GM12873 (cell line): ENCODE results near the gene IGFBP2.

ENCODE experiments used
- CTCF ChIP-seq: IDR thresholded peaks from 2 replicates; pipeline ENCODE4 v1.5.1; 2012; ENCODE audit warnings: low read depth, mild to moderate bottlenecking, moderate library complexity, low read length, control low read depth; ENCODE audit not compliant: insufficient read depth; ENCODE audit errors: missing control alignments

Gene IGFBP2

DNA sequence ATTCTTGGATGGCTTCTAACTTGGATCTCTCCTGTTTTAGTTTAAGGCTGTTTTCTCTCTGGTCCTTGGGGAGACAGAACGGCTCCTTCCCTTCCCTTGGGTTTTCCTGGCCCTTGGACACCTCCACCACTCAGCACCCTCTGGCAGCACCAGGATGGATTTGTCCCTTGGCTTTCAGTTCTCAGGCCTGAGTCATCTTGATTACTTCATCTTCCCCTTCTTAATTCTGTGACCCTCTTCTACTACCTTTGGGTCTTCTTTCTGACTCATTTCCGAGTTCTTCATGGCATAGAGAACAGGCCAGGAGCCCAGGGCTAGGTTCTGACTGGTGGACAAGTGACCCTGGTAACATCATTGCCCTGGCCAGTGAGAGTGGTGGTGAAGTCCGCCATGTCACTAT lies 14.9 kb downstream of the IGFBP2 start:
- TF ChIP-seq CTCF: no peak

- no peak for TF ChIP-seq CTCF
Measured at GRCh38 chr2:216649574-216649973, 16.4 kb downstream of the IGFBP2 start.

GRCh38 chr2:216650626-216651257 lies 17.5 kb downstream of the IGFBP2 start:
- TF ChIP-seq CTCF: no peak

DNA sequence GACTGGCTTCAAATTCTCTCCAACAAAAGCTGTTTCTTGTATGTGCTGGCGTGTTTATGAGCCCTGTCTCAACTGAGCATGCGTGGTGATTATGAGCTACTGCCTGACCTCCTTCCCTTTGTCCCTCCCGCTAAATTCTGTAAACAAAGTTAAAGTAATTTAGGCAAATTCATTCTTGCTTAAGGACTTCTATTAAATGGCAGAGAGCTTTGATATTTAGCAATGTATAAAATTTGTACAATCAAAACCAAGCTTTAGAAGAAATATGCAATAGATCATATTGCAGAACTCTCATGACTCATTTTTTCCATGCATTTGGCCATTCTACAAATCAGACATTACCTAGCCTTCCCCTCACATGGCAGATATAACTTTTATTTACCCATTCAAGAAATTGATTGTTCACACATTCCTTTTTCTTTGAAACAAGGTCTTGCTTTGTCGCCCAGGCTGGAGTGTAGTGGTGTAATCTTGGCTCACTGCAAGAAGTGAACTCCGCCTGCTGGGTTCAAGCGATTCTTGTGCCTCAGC lies 18.2 kb downstream of the IGFBP2 start:
- no peak for TF ChIP-seq CTCF

- TF ChIP-seq CTCF: no peak
Measured at GRCh38 chr2:216652566-216652965, 19.3 kb downstream of the IGFBP2 start.

GRCh38 chr2:216653093-216653799 lies 20.0 kb downstream of the IGFBP2 start:
- no peak for TF ChIP-seq CTCF

DNA sequence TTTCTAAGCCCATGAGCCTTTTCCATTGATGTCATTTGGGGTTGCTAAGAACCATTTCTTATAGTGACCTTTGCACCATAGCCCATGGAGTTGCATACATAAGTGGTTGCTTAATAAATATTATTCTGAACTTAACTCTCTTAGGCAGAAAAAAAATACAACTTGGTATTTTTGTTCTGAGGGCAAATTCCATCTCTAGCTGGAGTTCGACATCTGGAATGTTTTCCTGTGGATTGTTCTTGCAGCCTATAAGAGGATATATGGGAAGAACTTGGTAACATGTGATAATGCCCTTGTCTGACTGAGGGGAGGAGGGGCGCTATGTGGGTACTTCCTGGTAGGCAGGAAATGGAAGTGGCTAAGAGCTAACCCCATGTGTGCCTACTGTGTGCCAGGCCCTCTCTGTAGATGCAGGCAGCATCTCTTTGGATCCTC lies 20.7 kb downstream of the IGFBP2 start:
- TF ChIP-seq CTCF: no peak
